ENCODE data around the gene BCAS3.
"Not testable (repeated sequence)": the region's sequence is repeated elsewhere in the genome, so short reads cannot be mapped to it uniquely, and the experiment has no call there.

The BCAS3 gene

DNA sequence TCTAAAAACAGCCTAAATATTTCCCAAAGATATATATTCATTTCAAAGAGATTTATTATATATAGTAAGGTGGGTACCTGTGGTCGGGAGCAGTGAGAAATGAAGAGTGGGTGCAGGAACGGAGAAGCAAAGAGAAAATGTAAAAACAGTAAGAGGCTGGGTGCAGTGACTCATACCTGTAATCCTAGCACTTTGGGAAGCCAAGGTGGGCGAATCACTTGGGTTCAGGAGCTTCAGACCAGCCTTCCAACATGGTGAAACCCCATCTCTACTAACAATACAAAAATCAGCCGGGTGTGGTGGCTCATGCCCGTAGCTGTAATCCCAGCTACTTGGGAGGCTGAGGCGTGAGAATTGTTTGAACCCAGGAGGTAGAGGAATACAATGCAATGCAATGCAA lies 257.1 kb downstream of the BCAS3 start:
- no peak for DNase-seq (ENCODE audit: low read depth)

DNA sequence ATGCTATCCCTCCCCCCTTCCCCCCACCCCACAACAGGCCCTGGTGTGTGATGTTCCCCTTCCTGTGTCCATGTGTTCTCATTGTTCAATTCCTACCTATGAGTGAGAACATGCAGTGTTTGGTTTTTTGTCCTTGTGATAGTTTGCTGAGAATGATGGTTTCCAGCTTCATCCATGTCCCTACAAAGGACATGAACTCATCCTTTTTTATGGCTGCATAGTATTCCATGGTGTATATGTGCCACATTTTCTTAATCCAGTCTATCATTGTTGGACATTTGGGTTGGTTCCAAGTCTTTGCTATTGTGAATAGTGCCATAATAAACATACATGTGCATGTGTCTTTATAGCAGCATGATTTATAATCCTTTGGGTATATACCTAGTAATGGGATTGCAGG lies 258.3 kb downstream of the BCAS3 start:
- DNase-seq (ENCODE audit: low read depth), result not testable (repeated sequence)

DNA sequence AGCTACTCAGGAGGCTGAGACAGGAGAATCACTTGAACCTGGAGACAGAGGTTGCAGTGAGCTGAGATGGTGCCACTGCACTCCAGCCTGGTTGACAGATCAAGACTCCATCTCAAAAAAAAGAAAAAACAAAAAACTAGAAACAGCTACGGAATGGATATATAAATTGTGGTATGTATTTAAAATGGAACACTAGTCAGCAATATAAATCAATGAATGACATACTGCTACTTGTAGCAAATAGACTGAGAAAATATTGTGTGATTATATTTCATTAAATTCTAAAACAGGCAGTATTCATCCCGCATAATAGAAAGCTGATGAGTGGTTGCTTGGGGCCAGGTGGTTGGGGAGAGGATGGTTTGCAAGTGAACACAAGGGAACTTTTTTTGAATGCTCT lies 261.7 kb downstream of the BCAS3 start:
- DNase-seq (ENCODE audit: low read depth), result no peak

DNA sequence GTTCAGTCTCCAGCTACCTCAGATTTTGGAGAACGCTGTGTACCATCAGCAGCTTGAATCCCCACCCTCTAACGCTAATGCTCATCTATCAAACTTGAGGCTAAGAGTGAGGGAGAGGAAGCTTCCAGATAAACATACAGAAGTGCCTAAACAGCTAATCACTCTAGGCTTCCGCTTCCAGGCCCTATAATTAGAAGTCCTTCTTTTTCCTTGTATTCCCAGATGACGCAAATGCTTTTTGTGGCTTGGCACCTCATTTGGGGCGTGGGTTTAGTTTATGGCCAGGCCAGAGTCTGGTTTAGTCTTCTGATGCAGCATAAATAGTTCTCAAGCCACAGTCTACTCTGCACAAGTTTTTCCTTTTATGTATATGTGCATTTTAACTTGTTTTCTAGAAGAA lies 263.4 kb downstream of the BCAS3 start:
- DNase-seq (ENCODE audit: low read depth), result no peak

DNA sequence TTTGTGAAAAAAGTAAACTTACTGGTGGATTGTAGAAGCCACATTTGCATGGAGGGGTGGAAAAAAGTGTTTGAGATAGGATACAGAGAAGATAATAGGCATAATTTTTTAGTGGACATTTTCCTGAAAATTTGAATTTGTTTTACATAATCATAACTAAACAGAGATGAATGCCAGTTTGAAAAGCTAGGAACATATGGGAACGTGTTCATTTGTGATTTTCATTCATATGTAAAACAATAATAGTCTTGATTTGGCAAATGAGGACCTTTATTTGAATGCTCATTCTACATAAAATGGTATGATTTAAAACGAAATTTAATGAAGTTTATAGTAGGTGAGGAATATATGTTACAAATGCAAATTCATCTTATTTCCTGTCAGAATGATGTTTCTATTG lies 263.9 kb downstream of the BCAS3 start:
- DNase-seq (ENCODE audit: low read depth), result no peak

DNA sequence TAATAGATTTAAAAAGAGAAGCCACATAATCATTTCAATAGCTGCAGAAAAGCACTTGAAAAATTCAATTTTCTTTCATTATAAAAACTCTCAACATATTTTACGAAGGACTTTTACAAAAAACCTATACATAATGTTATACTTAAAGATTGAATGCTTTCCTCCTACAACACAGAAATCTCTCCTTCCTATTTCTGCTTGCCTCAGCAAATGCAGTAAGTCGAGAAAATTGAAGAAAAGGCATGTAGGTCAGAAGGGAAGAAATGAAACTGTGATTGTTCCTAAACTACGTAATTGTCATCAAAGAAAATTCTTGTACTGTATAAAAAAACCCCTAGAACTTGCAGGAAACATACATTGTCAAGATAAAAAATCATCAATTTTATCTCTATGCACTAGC lies 267.1 kb downstream of the BCAS3 start:
- DNase-seq (ENCODE audit: low read depth), result no peak

DNA sequence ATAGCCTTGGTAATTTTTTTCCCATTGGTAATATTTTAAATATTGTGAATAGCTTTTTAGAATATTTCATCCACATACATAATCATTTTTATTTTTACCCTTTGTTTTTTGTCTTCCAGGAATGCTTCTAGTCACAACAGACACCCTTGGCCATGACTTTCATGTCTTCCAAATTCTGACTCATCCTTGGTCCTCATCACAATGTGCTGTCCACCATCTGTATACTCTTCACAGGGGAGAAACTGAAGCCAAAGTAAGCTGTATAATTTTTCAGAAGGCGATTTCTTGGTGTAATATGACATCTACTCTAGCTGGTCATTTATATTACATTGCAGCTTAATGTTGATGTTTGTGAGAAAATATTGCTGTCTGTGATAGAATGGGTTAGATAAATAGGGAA lies 269.4 kb downstream of the BCAS3 start:
- no peak for DNase-seq (ENCODE audit: low read depth)

DNA sequence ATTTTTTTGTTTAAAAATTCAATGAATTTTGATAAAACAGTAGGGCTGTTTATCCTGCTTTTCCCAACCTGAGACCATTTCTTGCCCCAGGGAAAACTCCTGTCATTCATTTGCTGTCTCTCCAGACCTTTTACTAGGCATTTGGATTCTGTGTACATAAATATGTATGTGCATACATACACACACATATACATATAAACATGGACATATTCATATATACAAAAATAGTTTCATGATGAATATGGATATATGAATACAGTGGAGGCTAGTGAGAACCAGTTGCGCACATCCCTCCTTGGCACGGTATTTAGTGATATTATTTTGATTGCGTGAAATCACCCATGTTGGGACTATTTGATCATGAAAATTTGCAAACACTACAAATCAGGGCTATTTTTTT lies 269.9 kb downstream of the BCAS3 start:
- no peak for DNase-seq (ENCODE audit: low read depth)

DNA sequence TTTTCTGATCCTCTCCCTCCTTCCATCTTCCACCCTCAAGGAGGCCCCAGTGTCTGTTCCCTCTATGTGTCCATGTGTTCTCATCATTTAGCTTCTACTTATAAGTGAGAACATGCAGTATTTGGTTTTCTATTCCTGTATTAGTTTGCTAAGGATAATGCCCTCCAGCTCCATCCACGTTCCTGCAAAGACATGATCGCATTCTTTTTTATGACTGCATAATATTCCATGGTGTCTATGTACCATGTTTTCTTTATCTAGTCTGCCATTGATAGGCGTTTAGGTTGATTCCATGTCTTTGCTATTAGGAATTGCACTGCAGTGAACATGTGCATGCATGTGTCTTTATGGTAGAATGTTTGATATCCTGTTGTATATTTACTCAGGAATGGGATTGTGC lies 275.1 kb downstream of the BCAS3 start:
- DNase-seq (ENCODE audit: low read depth), result no peak

DNA sequence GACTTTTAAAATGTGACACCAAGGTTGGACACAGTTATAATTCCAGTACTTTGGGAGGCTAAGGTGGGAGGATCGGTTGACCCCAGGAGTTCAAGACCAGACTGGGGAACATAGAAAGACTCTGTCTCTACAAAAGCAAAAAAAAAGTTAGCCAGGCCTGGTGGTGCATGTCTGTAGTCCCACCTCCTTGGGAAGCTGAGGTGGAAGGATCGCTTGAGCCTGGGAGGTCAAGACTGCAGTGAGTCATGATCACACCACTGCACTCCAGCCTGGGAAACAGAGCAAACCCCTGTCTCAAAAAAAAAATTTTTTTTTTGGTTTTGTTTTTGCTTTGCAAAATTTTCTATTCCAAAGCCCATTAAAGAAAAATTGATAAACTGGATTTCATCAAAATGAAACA lies 281.4 kb downstream of the BCAS3 start:
- DNase-seq (ENCODE audit: low read depth), result no peak

DNA sequence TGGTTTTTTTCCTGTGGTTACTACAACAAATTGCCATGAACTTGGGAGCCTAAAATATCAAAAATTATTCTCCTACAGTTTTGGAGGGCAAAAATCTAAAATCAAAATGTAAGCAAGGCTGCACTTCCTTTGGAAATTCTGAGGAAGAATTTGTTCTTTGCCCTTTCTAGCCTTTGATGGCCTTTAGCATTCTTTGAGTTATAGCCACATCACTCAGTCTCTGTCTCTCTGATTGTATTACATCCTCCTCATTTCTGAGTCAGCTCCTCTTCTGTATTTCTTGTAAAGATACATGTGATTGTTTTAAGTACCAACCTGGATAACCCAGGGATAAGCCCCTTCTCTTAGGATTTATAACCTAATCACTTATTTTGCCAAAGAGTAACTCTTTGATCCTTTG lies 282.0 kb downstream of the BCAS3 start:
- no peak for DNase-seq (ENCODE audit: low read depth)

DNA sequence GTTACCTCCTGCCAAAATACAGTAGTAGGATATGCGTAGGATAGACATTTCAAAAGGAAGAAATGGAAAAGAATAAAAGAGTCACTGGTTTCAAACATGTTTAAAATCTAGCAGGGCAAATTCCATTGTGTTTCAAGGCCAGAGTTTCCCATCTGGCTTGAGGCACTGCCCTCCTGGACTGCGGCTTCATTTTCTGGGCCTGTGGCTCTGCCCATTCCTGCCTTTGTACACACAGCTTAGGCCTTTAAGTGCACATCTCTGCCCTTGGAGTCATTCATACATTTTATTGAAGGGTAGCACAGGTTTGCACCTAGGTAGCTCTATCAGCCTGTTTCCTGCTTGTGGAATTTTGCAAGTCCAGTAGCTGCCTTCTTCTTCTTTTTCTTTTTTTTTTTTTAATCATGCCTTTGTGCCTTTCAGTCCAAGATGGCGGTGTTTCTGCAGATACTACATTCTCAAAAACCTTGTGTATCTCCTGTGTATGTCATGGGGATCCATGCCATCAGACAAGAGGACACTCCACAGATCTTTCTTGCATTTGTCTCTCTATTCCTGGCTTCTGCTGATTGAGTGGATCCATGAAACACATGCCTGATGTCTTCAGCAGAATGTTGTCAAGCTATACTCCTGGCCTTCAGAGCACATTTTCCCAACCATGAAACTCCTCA lies 282.9 kb downstream of the BCAS3 start:
- no peak for DNase-seq (ENCODE audit: low read depth)

DNA sequence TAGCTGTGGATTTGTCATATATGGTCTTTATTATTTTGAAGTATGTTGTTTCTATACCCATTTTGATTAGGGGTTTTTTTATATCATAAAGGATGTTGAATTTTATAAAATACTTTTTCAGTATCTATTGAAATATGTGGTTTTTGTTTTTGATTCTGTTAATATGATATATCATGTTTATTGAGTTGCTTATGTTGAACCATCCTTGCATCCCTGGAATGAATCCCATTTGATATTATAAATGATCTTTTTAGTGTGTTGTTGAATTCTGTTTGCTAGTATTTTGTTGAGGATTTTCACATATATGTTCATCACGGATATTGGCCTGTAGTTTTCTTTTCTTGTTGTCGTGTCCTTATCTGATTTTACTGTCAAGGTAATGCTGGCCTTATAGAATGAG lies 286.5 kb downstream of the BCAS3 start:
- DNase-seq (ENCODE audit: low read depth), result no peak

DNA sequence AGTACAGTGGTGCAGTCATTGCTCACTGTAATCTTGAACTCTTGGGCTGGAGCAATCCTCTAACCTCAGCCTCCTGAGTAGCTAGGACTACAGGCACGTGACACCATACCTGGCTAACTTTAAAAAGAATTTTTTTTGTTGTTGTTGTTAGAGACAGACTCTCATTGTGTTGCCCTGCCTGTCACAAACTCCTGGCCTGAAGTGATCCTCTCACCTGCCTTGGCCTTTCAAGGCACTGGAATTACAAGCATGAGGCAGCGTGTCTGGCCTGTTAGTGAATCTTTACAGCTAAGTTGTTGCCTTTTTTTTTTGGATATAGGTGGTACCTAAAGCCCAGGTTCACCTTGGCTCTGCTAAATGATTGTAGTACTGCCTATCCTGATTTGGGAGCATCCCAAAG lies 290.6 kb downstream of the BCAS3 start:
- no peak for DNase-seq (ENCODE audit: low read depth)

DNA sequence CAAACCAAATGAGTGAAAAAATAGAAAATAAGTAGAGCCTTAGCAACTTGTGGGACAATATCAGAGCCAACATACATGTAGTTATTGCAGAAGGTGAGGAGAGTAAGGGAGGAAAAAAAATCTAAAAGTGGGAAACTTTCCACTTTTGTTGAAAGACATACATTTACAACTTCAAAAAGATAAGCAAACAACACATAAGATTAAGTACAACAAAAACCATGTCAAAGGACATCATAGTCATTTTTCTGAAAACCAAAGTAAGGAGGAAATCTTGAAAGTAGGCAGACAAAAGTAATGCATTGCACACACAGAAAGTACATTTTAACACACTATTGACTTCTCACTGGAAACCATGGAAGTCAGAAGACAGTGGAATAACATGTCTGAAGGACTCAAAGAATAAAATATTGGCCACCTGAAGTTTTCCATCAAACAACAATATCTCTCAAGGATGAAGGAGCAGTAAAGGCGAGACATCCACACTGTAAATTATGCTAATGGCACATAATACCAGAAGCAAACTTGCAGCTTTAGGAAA lies 291.9 kb downstream of the BCAS3 start:
- DNase-seq (ENCODE audit: low read depth), result no peak

DNA sequence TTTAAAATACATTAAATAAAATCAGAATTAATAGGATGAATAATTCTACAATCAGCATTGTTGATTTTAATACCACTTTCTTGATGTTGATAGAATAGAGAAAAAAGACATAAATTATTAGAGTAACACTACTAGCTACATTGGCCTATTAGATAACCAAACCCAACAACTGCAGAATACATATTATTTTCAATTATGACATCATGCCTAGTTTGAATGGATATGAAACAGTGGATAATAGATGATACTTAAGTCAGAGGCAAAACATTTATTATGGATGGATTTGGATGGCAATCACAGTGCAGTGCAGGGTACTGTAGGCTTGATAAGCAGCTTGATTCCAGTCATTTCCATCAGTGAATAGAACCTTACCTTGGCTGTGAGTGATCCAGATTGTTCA lies 293.1 kb downstream of the BCAS3 start:
- no peak for DNase-seq (ENCODE audit: low read depth)

DNA sequence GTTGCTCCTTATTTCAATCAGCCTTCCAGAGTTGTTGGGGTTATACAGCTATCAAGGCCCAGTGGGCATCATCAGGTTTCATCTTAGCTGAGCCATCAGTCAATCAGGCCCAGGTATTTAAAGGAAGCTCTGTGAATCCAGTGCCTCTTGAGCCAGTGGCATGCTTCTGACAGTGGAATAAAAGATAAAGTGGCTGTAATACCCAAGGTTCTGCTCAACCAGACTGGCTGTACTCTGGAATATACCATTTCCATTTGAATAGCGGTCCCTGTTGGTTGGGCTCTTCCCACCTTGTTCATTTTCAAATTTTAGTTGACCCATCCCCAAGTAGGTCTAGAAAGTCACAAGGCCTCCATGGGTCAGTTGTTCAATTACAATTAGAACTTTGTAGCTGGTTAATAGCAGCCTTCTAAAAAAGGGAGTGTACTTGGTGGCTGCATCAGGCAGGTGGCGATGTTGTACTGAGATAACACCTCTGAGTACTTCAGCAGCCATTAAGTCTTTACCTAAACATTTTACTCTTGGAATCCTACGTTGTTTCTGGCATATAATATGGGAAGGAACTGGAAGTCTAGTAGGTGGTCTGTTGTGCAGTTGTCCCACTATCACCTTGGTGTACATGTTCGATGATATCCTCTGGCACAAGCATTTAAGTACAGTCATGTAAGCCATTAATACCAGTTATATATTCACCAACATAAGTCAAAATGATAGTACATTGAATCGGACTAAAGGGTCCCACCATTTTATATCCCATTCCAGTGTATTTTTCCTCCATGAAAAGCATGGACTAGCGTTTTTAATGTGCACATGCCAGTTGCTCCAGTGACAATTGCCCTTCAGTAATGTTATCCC lies 294.1 kb downstream of the BCAS3 start:
- peak; percentile 1 for DNase-seq (ENCODE audit: low read depth)

DNA sequence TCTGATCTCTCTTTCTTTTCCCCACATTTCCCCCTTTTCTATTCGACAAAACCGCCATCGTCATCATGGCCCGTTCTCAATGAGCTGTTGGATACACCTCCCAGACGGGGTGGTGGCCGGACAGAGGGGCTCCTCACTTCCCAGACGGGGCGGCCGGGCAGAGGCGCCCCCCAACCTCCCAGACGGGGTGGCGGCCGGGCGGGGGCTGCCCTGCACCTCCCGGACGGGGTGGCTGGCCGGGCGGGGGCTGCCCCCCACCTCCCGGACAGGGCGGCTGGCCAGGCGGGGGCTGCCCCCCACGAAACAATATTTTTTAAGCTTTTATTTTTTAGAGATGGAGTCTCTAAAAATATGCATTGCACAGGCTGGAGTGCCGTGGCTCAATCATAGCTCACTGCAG lies 299.2 kb downstream of the BCAS3 start:
- DNase-seq (ENCODE audit: low read depth), result not testable (repeated sequence)

DNA sequence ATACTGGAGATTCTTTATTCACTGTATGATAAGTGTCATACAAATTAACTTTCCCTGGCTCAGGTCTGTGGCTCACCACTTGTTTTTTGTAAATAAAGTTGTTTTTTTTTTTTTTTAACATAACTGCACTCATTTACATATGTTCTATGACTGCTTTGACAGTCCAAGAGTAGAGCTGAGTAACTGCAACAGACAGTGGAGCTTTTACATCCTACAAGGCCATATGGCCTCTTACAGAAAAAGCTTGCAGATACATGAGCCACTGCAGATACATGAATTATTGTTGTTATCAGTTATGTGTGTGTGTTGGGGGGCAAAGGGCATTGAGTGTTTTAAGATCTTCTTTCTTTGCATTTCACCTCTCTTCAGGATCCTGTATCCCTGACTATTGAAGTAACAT lies 311.7 kb downstream of the BCAS3 start:
- no peak for DNase-seq (ENCODE audit: low read depth)

DNA sequence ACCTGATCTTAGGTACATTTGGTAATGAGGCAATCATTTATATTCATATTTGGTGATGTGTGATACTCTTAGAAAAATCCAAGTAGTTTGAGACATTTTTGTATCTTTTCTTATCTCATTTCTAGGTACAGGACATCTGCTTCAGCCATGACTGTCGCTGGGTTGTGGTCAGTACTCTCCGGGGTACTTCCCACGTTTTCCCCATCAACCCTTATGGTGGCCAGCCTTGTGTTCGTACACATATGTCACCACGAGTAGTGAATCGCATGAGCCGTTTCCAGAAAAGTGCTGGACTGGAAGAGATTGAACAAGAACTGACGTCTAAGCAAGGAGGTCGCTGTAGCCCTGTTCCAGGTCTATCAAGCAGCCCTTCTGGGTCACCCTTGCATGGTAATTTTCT lies 312.2 kb downstream of the BCAS3 start:
- no peak for DNase-seq (ENCODE audit: low read depth)

DNA sequence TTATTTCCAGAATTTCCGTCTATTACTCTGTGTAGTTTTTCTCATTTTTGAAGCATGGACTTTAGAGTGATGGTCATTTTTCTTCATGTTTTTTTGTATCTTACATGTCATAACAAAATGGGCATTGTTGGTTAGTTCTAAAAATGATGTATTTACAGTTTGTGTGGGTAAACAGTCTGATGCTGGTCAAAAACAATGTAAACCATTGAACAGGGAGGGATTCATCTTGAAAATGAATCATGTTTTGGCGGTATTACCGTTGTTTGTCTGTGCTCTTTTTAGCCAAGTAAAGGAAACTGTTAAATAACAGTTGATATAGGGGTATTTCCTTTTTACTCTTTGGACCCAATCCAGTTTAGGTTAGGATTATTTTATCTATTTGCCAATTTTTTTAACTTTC lies 315.8 kb downstream of the BCAS3 start:
- DNase-seq (ENCODE audit: low read depth), result no peak

DNA sequence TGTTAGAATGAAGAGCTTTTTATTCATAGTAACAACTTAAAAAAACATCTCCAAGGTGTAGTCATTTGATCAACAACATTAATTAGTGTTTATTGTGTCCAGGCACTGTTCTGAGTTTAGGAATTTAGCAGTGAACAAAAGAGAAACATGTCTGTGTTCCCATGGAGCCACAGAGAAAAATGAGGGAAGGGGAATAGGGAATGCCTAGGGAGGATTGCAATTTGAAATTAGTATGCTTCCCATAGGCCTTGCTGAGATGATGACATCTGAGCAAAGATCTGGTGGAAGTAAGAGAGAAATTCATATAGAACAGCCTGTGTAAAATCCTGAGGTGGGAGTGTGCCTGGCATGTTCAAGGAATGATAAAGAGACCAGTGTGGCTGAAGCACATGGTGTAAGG lies 318.0 kb downstream of the BCAS3 start:
- no peak for DNase-seq (ENCODE audit: low read depth)

DNA sequence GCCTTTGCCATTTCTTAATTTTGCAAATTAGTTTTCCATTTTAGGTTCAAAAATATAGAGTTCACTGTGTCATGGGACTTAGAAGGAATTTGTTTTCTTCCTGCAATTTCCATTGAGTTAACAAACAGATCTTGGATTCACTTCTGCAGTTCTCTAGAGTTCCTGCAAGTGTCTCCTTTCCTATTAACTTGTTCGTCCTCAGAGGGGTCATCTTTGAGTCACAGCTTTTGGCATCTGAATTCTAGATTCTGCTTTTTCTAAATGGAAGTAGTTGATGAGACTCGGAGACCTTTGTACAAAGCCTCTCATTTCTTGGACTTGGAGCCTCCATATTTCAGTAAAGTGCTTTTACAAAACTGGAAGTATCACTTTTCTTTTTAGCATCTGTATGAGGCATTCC lies 323.3 kb downstream of the BCAS3 start:
- no peak for DNase-seq (ENCODE audit: low read depth)

DNA sequence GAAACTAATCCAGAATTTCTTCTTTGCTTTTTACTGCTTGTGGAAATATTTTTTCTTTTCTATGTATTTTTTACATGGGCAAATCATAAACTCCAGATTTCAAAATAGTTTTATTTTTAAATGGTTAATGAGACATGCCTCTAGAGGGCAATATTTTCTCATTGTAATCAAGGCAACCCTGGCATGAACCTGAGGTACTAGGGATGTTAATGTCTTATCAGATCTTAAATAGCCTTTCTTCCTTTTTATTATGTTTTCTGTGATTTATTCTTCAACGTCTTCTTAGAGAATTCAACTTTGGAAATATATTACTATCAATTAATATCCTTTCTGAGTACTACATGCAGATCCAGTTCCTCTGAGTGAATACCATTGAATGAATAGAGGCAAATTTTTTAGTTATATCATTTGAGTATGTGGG lies 324.7 kb downstream of the BCAS3 start:
- DNase-seq (ENCODE audit: low read depth), result no peak

Data from activated T-helper 1 cell treated with Interleukin-2 at 50 U/mL for 16 hours (primary cell).